Transverse colon (tissue), 4 donors: ENCODE measurements around the gene CDCA7L. TPM values are rescaled to one million over a fixed set of nuclear protein-coding genes. Genes with fewer than 3 reads are reported as not detected.
"Not testable (repeated sequence)": the region's sequence is repeated elsewhere in the genome, so short reads cannot be mapped to it uniquely, and the experiment has no call there.

Experiments
- DNase-seq: peaks from one replicate; pipeline ENCODE4 v3.0.0-alpha.2; 2019
- H3K27ac ChIP-seq, 4 donors: fragments of 200-600 bp; sonication (generic); 2 replicates each; pipeline ENCODE4 v1.5.1; 2016 to 2018; ENCODE audit warnings: inconsistent platforms in 4 of 4
- H3K27me3 ChIP-seq: fragments of 200-600 bp; sonication (generic); 2 replicates; pipeline ENCODE4 v1.5.1; 2017; ENCODE audit warnings: inconsistent platforms
- H3K36me3 ChIP-seq, 4 donors: fragments of 200-600 bp; sonication (generic); 2 replicates each; pipeline ENCODE4 v1.5.1; 2017 to 2019; ENCODE audit warnings: inconsistent platforms in 4 of 4
- H3K4me1 ChIP-seq, 4 donors: fragments of 200-600 bp; sonication (generic); 2 replicates each; pipeline ENCODE4 v1.5.1; 2017 to 2020; ENCODE audit warnings: inconsistent platforms in 4 of 4
- H3K4me3 ChIP-seq, 4 donors: fragments of 200-600 bp; sonication (generic); 1 replicate in 1 of 4; 2 replicates in 3 of 4; pipeline versions ENCODE4 v1.5.1 to v1.6.1; 2017 to 2019; ENCODE audit warnings: inconsistent platforms in 4 of 4
- H3K9me3 ChIP-seq, 2 donors: fragments of 200-600 bp; sonication (generic); 2 replicates each; pipeline ENCODE4 v1.5.1; 2017 to 2019; ENCODE audit warnings: inconsistent platforms in 2 of 2
- EP300 ChIP-seq: sonication (generic); formaldehyde crosslinking; IDR thresholded peaks from one replicate; pipeline ENCODE4 v1.6.1; 2017; ENCODE audit warnings: antibody characterized with exemption, low read depth
- POLR2A ChIP-seq: fragments of 450-650 bp; IDR thresholded peaks from one replicate; pipeline ENCODE4 v1.6.1; 2016; ENCODE audit warnings: antibody characterized with exemption, mild to moderate bottlenecking, moderate library complexity
- POLR2AphosphoS5 ChIP-seq, 3 donors: sonication (generic); formaldehyde crosslinking; IDR thresholded peaks; one replicate each; pipeline ENCODE4 v1.6.1; 2016; ENCODE audit warnings: antibody characterized with exemption in 3 of 3
- WGBS, 2 donors: methylation state at CpG; one replicate each; pipeline ENCODE4 v1.1.5; 2018; ENCODE audit warnings: low coverage in 1 of 2; 5-methylcytosine and 5-hydroxymethylcytosine counted together
- in situ Hi-C, 4 donors: fragments of 200-750 bp; cut with MboI; loops; one replicate each; pipeline versions ENCODE4 v1.15.0 to v1.15.1; 2017; ENCODE audit warnings: low sequenced_read_pairs in 3 of 4, low pct_ligation_motif_present in 1 of 4, low pct_unique_long_range_greater_than_20kb in 1 of 4
- intact Hi-C: fragments of 100-400 bp; cut with DNase I; formaldehyde crosslinking; loops from one replicate; pipeline ENCODE4 v1.15.1; 2023; ENCODE audit warnings: low total_unique reads
- total RNA-seq, 4 donors: library from RNA; depleted of rRNA; stranded (reverse); fragments of >200 nt; gene quantifications; one replicate each; pipeline ENCODE4 v1.1.0, GENCODE V29; 2016
- TF ChIP-seq, protein P1 (sequence below), 5 experiments: fragments of 200-600 bp in 3 of 5; fragments of 450-650 bp in 2 of 5; sonication (generic) in 3 of 5; IDR thresholded peaks; 1 replicate in 2 of 5; 2 replicates in 3 of 5; pipeline ENCODE4 v1.5.1; 2016 to 2017; ENCODE audit warnings: antibody characterized with exemption in 5 of 5, inconsistent platforms in 3 of 5, mild to moderate bottlenecking in 2 of 5, moderate library complexity in 1 of 5

The CDCA7L gene
- total RNA-seq, 4 donors from 2014 or later: 9.0 to 24.0 (median 13.2) TPM

DNA sequence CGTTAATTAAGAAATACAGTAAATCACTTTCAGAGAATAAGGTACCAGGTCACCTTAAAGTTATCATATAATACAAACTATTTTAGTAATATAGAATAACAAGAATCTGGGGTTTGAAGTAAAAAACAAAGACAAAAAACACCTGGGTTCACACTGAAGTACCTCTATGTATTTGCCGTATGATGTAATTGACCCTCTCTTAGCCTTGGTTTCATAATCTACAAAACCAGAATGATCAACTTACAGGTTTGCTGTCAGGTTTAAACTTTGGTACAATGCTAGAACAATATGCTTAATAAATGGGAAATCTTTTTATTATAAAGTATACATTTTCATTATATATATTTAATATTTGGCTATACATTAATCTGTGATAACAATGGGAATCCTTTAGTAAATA is 58.3 kb downstream of the CDCA7L start:
- no peaks in the 10 kb centered on the region for H3K27me3 ChIP-seq
- WGBS, 2 donors: 91% methylated on average over 2 of the region's 2 CpGs
- no peak for DNase-seq
- no peak overlapping the region for H3K27ac ChIP-seq
- TF ChIP-seq POLR2AphosphoS5 (IDR thresholded peaks at IDR 0.05) (no peak), EP300 (no peak), POLR2A (no peak)
- TF ChIP-seq, protein P1, sequence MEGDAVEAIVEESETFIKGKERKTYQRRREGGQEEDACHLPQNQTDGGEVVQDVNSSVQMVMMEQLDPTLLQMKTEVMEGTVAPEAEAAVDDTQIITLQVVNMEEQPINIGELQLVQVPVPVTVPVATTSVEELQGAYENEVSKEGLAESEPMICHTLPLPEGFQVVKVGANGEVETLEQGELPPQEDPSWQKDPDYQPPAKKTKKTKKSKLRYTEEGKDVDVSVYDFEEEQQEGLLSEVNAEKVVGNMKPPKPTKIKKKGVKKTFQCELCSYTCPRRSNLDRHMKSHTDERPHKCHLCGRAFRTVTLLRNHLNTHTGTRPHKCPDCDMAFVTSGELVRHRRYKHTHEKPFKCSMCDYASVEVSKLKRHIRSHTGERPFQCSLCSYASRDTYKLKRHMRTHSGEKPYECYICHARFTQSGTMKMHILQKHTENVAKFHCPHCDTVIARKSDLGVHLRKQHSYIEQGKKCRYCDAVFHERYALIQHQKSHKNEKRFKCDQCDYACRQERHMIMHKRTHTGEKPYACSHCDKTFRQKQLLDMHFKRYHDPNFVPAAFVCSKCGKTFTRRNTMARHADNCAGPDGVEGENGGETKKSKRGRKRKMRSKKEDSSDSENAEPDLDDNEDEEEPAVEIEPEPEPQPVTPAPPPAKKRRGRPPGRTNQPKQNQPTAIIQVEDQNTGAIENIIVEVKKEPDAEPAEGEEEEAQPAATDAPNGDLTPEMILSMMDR (IDR thresholded peaks at IDR 0.05): no peak
- H3K9me3 ChIP-seq: no peaks in the 10 kb centered on the region
- H3K4me3 ChIP-seq: no peak overlapping the region
- H3K4me1 ChIP-seq: no peaks in the 10 kb centered on the region
- H3K36me3 ChIP-seq: no peaks in the 10 kb centered on the region
- intact Hi-C loops: no loop called here
- in situ Hi-C loops: no loop called here

DNA sequence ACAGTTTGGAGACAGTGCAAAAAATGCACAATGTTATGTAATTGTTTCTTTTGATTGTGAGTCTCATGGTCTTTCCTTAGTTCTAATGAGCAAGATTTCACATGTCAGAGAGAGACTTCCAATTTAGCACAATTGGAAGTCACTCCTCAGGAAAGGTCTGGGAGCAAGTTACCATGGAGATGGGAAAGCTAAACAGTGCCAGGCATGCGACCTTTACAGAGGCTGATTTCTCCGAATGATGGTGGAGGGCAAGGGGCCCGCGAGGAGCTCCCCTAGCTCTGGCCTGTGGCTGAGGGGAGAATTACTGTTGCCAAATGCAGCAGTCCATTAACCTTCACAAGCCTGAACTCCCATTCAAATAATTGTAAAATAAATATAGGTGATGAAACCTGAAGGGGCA is 59.3 kb downstream of the CDCA7L start:
- no peaks in the 10 kb centered on the region for H3K27me3 ChIP-seq
- H3K4me1 ChIP-seq: no peaks in the 10 kb centered on the region
- no peak for DNase-seq
- no peak overlapping the region for H3K4me3 ChIP-seq
- no peaks in the 10 kb centered on the region for H3K9me3 ChIP-seq
- 77% methylated on average over 4 of the region's 4 CpGs; no CpG with 5 or more reads in 1 of the 2 donors for WGBS, 2 donors
- in situ Hi-C loops: no loop called here
- intact Hi-C loops: no loop called here
- H3K27ac ChIP-seq: no peak overlapping the region
- H3K36me3 ChIP-seq: no peaks in the 10 kb centered on the region
- TF ChIP-seq EP300 (no peak), POLR2A (no peak), POLR2AphosphoS5 (IDR thresholded peaks at IDR 0.05) (no peak)
- TF ChIP-seq, protein P1 (IDR thresholded peaks at IDR 0.05): no peak

DNA sequence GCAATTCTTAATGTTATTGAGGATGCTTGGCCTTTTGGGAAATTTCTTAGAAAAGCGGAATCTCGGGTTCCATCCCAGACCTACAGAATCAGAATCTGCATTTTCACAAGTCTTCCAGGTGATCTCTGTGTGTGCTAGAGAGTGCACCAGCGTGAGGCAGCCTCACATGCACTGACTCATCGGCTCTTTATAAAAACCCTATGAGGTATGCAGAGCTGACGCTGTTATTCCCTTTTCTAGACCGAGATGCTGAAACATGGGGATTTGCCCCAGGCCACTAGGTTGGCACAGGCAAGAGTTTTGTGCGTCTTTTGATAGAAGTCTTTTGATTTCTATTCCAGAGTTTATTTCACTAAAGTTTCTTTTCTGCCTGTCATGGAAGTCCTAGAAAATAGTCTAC is 61.2 kb downstream of the CDCA7L start:
- intact Hi-C loops: no loop called here
- no peak for DNase-seq
- in situ Hi-C loops: no loop called here
- no peak overlapping the region for H3K4me3 ChIP-seq
- 94 to 97% methylated on average over 3 to 7 of the region's 7 CpGs for WGBS, 2 donors
- H3K9me3 ChIP-seq: no peaks in the 10 kb centered on the region
- H3K27ac ChIP-seq: no peak overlapping the region
- TF ChIP-seq POLR2A (no peak), POLR2AphosphoS5 (IDR thresholded peaks at IDR 0.05) (no peak), EP300 (no peak)
- TF ChIP-seq, protein P1 (IDR thresholded peaks at IDR 0.05): no peak
- no peaks in the 10 kb centered on the region for H3K4me1 ChIP-seq
- no peaks in the 10 kb centered on the region for H3K27me3 ChIP-seq
- no peaks in the 10 kb centered on the region for H3K36me3 ChIP-seq

DNA sequence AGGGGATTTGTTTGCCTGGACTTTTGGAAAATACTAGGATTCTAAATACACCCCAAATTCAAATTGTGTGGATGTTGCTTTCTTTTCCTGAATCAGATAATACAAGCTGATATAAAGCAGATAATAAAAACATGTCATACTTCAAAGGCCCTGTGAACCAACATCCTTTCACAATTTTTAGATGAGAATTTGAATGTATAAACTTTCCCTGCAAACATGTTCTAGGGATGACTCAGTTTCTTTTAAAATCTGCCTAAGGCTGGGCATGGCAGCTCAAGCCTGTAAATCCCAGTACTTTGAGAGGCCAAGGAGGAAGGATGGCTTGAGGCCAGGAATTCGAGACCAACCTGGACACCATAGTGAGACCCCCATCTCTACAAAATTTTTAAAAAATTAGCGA is 62.2 kb downstream of the CDCA7L start:
- in situ Hi-C loops, H3K36me3 ChIP-seq, H3K9me3 ChIP-seq, intact Hi-C loops, H3K4me1 ChIP-seq, H3K27ac ChIP-seq, H3K4me3 ChIP-seq, H3K27me3 ChIP-seq, DNase-seq: not testable (repeated sequence)
- 80 to 88% methylated on average over 1 to 2 of the region's 2 CpGs for WGBS, 2 donors

DNA sequence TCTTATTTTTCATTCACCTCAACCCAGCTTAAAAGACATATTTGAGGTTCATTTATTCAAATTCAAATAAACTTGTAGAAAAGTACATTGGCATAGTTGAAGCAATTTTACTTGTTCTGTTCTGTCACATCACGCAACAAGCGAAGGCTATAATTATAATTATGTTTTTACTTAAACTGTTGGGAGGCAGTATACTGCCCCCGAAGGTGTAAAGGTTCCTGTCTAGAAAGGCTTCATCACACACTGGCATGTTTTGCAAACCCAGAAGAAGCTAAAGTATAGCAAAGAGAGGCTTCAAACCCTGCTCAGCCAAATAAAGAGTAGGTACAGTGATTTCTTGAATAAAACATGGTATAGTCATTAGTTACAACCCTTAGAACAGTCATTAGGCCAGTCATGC is 62.6 kb downstream of the CDCA7L start:
- Histone ChIP-seq H3K4me3 (no peak overlapping the region), H3K36me3 (no peaks in the 10 kb centered on the region), H3K27me3 (no peaks in the 10 kb centered on the region), H3K9me3 (no peaks in the 10 kb centered on the region), H3K27ac (no peak overlapping the region), H3K4me1 (no peaks in the 10 kb centered on the region)
- DNase-seq: no peak
- intact Hi-C loops (no loop called here), in situ Hi-C loops (no loop called here)
- TF ChIP-seq POLR2AphosphoS5 (IDR thresholded peaks at IDR 0.05): no peak
- TF ChIP-seq, protein P1 (IDR thresholded peaks at IDR 0.05): no peak
- no peak for TF ChIP-seq POLR2A
- no peak for TF ChIP-seq EP300
- WGBS, 2 donors: 93 to 96% methylated on average over 3 of the region's 3 CpGs
